ENCODE measurements around the gene CFTR.

GRCh38 chr7:117682681-117683385 is 203.0 kb downstream of the CFTR start:
- TF ChIP-seq POLR2AphosphoS5 (IDR thresholded peaks at IDR 0.05) (no peak), CTCF (IDR thresholded peaks at IDR 0.05) (no peak), POLR2A (IDR thresholded peaks at IDR 0.05; ENCODE audit: low read depth) (no peak), EP300 (IDR thresholded peaks at IDR 0.05) (no peak)

Measured in esophagus muscularis mucosa (tissue), 4 donors.